ENCODE data around the gene MAGI2.
"Not testable (repeated sequence)": the region's sequence is repeated elsewhere in the genome, so short reads cannot be mapped to it uniquely, and the experiment has no call there.

MAGI2 gene

DNA sequence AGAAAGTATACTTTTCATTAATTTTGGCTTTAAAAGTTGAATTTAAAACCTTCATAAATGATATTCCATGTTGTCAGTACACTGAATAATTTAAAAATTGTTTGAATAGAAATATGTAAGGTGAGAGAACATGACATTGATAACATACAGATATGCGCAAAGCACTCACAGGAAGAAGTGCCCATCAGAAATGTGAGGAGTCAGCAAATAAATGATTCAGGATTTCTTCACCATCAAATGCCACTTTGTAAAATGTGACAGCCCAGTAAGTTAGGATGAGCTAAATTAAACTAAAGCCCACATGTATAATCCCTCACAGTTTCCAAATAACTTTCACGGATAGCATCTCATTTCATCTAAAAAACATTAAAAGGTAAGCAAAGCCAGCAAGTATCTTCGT, 417.6 kb downstream of the MAGI2 start:
- DNase-seq = no peak

DNA sequence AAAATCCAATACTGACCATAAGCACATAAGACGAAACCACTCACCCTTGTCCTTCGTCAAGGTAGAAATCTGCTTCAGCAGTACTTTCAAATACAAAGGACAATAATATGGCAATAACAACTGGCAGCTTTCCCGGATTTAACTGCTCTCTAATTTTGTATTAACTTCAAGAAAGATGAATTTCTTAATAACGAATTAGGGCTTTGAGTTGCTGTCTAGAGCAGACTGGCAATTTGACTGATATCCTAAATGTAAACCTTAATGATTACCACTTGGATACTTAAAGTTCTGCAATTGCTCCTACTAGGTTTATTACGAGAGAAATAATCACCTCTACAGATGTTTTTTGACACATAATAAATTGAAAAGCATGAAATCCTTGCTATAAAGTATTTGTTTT, 418.7 kb downstream of the MAGI2 start:
- DNase-seq = no peak

DNA sequence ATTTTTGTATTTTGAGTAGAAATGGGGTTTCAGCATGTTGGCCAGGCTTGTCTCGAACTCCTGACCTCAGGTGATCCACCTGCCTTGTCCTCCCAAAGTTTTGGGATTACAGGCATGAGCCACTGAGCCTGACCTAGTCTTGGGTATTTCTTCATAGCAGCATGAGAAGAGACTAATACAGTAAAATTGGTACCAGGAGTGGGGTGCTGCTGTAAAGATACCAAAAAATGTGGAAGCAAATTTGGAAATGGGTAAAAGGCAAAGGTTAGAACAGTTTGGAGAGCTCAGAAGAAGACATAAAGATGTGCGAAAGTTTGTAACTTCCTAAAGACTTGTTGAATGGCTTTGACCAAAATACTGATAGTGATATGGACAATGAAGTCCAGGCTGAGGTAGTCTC, 433.8 kb downstream of the MAGI2 start:
- not testable (repeated sequence) for DNase-seq

DNA sequence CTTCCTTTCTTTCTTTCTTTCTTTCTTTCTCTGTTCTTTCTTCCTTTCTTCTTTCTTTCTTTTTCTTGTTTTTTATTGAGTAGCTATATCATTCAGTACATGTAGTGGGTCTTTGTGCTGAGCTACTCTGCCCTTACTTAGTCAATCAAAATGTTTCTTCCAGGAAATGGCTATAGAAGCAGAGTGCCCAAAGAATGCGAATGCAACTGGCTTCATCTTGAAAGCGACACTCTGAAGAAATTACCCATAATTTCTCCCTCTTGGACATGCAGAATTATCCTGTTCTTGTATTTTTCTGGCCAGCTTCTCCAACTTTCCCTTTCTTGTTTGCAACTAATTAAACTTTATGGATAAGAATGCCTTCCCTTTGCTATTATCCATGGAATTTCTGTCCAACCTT, 441.5 kb downstream of the MAGI2 start:
- DNase-seq = no peak

DNA sequence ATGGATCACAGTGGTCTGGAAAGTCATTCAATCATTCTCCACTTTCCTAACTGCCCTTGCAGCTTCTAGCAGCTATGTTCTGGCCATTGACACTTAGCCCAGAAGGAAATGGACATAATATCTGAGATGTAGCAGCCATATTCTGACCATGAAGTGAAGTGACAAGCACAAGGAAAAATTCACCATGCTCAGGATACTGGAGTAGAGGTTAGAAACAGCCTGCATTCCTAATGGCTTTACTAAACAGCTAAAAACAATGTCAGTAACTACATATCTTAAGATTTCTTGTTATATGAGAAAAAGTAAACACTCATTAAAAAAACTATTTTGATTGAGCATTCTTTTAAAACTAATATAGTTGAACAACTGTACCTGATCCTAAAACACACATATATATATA, 443.8 kb downstream of the MAGI2 start:
- no peak for DNase-seq

DNA sequence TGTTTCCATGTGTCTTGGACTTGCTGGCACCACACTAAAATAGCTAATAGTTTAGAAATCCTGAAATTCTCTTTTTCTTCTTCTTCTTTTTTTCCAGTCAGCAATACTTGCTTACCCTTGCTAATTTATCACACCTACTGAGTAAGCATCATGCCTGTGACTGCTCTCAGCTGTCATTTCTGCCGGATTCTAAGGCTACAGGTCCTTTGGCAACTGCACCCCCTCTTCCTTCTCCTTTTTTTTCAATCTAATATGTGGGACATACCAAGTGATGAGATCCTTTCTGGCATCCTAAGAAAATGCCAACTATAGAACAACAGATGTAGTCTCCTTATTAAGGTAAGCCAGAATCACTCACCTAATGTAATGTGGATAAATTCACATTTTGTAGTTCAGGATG, 444.7 kb downstream of the MAGI2 start:
- no peak for DNase-seq

DNA sequence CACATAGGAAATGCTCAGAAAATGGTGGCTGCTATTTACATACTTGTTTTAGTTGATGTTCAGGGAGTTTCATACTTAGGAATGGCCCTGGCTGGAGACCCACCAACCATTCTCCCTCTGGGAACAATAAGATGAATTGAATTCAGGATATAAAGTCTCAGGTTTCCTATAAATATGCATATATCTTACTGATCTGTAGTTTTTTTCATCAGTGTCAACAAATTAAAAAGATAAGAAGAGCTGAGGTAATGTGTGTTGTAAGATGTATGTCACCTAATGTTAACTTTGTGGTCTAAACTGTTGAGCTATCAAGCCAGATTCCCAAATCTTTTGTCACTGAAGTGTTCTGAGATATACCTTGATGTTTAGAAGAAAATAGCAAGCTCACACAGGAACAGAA, 457.5 kb downstream of the MAGI2 start:
- DNase-seq = no peak

DNA sequence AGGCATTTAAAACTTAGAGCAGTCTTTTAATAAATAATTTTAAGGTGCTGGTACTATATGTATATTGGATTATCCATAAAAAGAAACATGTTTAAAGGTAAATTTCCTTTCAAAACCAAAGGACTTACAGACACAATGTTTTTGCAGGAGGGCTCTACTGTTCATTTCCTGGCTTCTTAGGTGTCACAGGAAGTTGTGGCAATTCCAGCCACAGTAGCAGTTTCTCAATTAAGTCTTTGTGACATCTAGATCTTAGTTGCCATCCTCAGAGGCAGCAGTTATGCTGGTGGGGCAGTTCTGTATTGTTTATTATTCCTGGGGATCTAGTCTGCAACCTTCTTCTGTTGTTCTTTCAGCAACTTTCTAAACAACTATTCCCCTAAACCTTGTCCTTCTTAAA, 460.1 kb downstream of the MAGI2 start:
- DNase-seq = no peak

DNA sequence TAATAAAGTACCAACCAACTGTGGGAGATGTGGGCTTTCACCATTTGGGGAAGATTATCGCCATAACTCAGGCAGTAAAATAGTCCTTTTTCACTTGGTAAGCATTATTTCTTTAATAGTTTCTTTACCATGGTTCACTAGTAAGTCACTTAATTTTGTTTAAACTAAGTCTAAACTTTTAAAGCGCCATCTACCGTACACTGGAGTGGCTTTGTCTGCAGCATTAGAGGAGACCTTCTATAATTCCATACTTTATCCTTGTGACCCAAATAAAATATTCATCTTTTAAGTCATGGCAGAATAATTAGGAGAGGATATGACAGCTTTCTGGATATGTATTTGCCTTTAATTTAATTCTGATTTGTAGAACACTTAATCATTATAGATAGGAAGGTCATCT, 468.0 kb downstream of the MAGI2 start:
- DNase-seq = no peak

DNA sequence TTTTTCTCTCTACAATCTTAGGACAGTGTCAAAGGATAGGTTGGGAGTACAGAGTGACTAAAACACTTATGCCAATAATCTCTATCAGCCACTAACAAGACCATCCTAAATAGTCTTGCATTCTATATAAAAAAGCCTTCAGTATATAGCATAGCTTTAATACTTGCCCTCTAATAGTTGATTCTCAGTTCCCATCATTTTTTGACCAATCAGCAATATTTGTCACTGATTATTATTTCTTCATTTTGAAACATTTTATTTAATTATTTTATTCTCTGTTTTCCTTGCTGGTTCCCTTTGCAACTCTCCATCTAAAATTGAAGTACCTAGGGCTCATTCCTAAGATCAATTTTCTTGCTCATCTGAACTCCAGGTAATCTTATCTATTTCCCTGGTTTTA, 470.0 kb downstream of the MAGI2 start:
- DNase-seq = no peak

DNA sequence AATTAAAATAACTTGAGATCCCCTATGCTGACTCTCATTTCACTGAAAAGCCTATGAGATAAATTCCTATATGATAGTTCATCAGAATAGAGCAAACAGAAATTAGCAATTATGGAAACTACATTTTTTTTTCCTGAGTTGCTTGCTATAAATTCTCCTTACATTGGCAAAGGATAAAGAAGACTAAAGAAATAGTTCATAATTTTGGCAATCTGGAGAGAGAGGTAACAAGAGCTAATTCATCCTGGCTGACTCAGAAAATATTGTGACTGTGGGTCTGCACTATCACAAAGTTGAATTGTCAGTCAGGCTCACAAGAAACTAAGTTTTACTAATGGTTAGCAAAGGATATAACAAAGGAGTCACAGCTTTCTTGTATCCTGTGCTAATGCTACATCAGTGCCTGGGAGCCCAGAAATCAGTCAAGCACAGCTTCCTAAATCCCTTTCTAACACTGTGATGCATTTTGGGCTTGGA, 483.0 kb downstream of the MAGI2 start:
- DNase-seq = no peak

DNA sequence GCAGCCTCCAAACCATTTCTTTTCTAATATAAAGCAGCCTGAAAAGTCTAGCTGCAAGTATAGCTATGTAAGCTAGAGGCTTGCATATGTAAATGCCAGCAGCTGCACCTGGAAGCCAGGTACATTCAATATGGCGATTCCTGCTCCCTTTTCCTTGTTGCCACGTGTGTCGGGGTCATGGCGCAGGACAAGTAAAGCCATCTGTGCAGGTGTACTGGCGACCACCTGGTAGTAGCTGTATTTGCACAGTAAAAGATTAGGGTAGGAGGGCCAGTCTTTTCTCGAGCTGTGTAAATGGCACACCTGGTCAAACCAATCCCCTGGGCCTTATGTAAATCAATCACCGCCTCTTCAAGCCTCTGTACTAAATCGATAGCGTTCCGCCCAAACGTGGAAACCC, 484.5 kb downstream of the MAGI2 start:
- no peak for DNase-seq

DNA sequence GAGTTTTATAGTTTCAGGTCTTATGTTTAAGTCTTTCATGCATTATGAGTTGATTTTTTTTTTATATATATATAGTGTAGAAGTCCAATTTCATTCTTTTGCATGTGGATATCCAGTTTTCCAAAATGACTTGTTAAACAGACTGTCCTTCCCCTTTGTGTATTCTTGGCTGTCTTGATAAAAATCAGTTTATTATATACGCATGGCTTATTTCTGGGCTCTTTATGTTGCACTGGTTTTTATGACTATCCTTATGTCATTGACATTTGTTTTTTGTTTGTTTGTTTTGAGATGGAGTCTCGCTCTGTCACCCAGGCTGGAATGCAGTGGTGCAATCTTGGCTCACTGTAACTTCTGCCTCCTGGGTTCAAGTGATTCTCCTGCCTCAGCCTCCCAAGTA, 485.9 kb downstream of the MAGI2 start:
- not testable (repeated sequence) for DNase-seq

DNA sequence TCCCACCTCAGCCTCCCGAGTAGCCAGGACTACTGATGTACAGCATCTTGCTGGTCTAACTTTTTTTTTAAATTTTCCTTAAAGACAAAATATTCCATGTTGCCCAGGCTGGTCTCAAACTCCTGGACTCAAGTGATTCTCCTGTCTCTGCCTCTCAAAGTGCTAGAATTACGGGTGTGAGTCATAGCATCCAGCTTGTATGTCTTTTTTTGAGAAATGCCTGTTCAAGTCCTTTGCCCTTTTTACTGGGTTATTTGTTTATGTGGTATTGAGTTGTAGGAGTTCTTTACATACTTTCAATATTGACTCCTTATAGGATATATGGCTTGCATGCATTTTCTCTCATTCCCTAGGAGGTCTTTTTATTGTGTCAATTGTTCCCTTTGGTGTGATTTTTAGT, 486.4 kb downstream of the MAGI2 start:
- DNase-seq = no peak

DNA sequence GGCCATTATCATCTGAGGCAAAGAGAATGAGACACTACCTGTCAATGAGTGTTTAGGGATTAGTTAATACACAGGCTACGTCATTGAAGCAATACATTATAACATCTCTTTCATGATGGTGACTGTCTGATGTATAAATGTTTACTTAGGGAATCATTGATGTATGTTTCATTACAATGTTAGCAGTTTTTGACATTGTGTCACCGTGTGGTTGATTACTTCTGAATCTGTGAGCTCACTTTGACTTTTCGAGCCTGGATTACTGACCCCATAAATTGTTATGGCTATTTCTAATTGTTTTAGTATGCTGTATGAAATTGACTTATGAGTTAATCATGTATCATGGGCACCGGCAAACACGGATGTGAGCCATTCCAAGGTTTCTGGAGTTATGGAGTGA, 494.0 kb downstream of the MAGI2 start:
- DNase-seq = no peak

DNA sequence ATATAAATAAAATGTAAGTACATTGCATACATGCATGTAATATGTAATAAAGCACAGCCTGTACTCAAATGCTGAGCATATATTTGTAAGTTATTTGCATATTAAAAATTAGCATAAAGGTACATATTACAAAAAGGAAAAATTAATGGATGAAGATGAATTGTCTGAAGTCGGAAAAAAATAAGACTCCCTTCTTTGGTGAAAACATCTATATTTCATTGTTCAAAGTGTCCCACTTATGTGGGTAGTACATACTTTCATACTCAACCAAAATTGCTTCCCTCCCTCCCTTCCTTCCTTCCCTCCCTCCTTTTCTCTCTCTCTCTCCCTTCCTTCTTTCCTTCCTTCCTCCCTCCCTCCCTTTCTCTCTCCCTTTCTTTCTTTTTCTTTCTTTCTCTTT, 498.1 kb downstream of the MAGI2 start:
- no peak for DNase-seq

DNA sequence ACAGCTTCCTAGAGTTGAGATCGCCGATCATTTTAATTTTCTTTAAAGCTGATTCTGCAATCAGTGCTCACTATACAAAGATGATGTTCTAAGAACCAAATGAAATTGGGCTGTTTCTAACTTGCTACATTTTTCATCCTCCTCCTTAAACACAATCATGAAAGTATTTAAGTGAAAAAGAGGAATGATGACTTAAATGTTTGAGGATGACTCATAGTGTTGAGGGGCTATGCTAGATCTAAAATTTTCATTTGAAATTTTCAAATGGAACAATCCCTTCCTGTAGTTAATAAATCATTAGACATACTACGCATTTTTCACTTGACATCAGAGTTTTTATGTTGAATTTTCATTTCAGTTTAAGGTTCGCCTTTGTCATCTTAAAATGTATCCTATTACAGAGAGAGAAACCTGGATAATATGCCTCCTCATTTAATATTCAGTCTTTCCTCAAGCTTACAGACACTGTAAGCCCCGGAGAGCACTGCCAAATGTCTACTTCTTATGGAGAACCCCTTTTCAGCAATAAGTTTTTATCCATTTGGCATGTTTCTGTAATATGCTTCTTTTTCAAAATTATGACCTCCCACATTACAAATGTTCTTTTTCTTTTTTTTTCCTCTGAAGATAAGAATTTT, 499.6 kb downstream of the MAGI2 start:
- no peak for DNase-seq

DNA sequence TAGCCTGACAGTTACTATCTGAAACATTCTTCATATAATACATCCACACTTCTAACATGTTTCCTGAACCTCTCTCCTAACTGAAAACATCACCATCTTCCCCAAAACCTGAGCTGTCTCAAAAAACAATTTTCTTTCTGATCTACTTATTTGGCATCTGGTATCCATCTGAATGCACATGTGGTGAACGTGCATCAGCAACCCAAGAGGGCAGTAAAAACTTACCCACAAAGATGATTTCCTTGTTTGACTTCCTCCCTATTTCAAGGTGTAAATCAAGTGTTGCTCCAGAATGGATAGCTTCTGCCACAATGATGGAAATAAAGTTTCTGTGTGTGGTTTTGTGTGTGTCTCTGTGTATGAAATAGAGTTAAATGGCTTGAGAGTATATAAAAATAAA, 500.4 kb downstream of the MAGI2 start:
- DNase-seq = no peak

DNA sequence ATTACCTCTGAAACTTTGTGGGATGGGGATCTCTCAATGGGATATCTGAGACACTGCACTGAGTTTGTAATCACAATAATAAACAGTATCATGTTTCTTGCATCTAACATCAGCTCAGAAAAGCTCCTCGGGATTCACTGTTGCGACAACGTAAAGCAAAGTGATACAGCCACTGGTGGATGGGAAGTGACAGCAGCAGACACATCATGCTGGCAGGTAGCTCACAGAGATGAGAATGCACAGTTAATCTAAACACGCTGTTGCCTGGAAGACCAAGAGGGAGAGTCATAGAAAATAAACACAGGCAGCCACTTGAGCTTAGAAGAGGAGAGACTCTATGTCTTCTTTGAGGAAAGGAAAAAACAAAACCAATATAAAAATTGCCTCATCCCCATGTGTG, 513.8 kb downstream of the MAGI2 start:
- no peak for DNase-seq

DNA sequence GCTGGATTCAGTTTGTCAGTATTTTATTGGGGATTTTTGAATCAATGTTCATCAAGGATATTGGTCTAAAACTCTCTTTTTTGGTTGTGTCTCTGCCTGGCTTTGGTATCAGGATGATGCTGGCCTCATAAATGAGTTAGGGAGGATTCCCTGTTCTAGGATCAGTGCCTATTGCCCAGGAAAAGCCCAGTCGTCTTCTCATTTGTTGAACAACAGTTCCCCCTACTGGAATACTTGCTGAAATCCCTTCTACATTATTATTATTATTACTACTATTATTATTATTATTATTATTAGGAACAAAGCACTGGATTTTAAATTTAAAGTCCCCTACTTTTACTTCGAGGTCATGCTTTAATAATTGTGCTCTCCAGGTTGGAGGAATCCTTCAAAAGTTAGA, 528.9 kb downstream of the MAGI2 start:
- no peak for DNase-seq

DNA sequence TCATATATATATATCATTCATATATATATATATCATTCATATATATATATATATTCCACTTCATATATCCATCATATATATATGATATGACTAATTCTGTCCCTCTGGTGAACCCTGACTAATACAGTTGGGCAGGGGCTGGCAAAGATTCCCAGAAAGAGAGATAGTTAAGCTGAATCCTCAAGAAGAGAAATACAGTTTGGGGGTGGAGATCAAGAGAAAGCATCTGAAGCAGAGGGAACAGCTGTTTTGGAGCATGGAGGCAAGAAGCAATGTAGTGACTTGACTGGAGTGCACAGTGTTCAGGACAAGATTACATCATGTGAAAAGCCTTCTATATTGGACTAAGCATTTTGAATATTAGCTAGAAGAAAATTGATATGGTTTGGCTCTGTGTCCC, 540.7 kb downstream of the MAGI2 start:
- DNase-seq = no peak

DNA sequence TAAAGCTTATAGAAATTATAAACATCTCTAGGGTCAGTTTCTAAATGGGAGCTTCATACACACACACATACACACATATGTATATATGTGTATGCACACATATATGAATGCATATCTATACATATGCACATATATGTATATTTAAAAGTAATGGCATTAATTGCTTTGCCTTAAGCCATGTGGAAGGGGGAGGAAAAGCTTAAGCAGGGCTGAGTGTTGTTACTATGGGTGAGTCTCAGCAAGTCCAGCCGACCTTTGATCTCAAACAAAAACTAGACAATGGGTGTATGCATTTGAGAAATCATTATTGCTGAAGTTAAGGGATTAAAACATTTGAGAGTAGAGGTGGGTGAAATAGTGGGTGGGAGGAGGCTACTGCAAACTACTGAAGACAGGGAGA, 546.7 kb downstream of the MAGI2 start:
- no peak for DNase-seq

DNA sequence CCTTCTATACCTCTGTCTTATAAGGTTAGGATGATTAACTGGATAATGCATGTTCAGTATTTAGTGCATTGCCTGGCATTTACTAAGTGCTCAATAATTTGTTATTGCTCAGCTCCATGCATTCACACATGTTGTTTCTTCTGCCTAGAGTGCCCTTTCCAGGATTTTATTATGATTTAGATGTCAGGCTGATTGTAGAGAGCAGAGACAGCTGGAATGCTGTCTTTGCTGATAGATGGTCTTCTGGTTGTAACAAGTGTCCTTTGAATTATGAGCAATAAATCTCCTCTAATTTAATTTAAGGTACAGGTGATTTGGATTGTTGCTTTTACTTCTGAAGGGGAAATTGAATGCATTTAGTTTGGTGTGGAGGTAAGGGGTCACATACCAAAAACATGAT, 548.0 kb downstream of the MAGI2 start:
- DNase-seq = no peak

DNA sequence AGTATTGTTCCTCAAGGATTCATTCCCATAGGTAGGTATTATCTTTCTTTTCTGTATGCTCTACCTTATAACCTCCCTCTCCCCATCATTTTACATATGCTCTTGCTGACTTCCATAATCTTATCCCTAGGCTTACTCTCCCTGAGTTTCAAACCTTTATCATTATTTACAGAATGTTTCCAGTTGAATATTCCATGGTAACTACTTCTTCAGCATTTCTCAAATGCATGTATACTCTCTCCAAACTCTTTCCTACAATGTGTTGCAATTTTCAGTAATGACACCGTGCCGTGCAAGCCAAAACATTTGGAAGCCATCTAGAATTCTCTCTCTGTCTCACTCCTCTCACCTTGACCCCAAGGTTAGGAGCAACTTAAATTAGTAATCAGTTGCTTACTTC, 548.5 kb downstream of the MAGI2 start:
- no peak for DNase-seq

DNA sequence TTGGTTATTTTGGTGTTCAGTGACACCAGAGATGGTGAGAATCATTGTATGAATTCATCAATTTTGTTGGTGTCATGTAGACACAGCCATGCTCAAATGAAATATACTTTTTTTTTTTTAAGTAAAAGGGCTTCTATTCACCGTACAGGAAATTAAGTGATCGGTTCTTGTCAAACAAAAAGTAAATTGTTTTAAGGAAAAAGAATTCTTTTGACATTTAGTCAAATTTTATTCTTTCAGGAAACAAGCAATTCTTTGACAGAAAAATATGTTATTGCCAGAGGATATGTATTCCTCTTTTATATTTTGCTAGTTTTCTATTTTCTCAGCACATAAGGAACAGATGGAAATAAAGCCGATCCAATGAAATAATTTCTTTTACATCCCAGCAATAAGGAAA, 551.9 kb downstream of the MAGI2 start:
- no peak for DNase-seq

DNA sequence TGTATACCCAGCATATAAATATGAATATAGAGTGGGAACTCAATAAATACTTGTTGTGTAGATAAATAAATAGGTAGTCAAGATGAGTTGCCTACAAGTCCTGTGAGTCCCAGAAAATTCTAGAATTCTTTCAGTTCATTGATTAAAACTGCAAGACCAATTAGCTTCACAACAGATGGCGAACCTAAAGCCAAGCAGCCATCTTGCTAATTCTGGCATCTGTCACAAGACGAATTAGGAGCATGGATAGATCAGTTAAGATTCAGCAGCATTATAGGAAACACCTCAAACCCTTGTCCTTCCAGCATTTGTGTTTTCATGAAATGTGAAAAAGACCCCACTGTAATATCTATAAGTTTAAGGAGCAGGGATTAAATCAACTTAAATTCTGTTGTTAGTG, 552.7 kb downstream of the MAGI2 start:
- DNase-seq = no peak

Measured in activated CD4-positive, alpha-beta T cell treated with anti-CD3 and anti-CD28 coated beads, Interleukin-2, Interleukin-6, amounts not matched to agents 100 ng/mL and 50 ng/mL, durations not matched to agents 16 hours and 8 hours (primary cell).